ENCODE data around the gene CIAO3. TPM values are rescaled to one million over a fixed set of nuclear protein-coding genes. Genes with fewer than 3 reads are reported as not detected.
A peak's percentile ranks its signal among the peaks of the same experiment; 100 is the strongest.

CIAO3 gene
- total and polyA plus RNA-seq, 2 donors (not counting 1 experiment from before 2014, with no cell fraction given): 59.4 to 68.4 TPM

- Histone ChIP-seq H3K79me2 (ENCODE audit: control insufficient read depth, insufficient read depth, low read length) (no peaks in the 10 kb centered on the region), H3K36me3 (replicated peaks in 1 of 2; ENCODE audit: control extremely low read depth in 1 of 2, control insufficient read depth in 1 of 2, extremely low read depth in 1 of 2, insufficient read depth in 2 of 2, low read length in 1 of 2) (no peaks in the 10 kb centered on the region), H3K4me2 (replicated peaks; ENCODE audit: low read depth, low read length, poor library complexity, severe bottlenecking) (no peak overlapping the region), H4K20me1 (ENCODE audit: control insufficient read depth, insufficient read depth, low read length, poor library complexity, severe bottlenecking) (peaks cover 20% of the 10 kb centered on the region), H3K27me3 (replicated peaks in 1 of 4; ENCODE audit: control extremely low read depth in 1 of 4, control insufficient read depth in 3 of 4, insufficient read depth in 4 of 4, low read length in 3 of 4) (peaks cover 0 to 18% (median 9%) of the 10 kb centered on the region in 4 experiments), H2AFZ (ENCODE audit: insufficient read depth, low read depth, low read length, poor library complexity, severe bottlenecking) (no peak overlapping the region), H3K9ac (ENCODE audit: low read length) (no peak overlapping the region), H3K27ac (ENCODE audit: low read length in 2 of 2) (no peak overlapping the region), H3K4me3 (ENCODE audit: control extremely low read depth in 1 of 5, extremely low read depth in 1 of 5, insufficient read depth in 1 of 5, low read depth in 2 of 5, low read length in 4 of 5) (no peak overlapping the region), H3K4me1 (ENCODE audit: control insufficient read depth in 2 of 2, insufficient read depth in 2 of 2, low read length in 2 of 2) (peaks cover 28 to 39% of the 10 kb centered on the region in 2 donors), H3K9me3 (ENCODE audit: control extremely low read depth in 1 of 3, control insufficient read depth in 2 of 3, insufficient read depth in 1 of 3, low read length in 2 of 3) (peaks cover 0 to 15% (median 0%) of the 10 kb centered on the region in 3 donors)
- Mint-ChIP-seq H3K27ac (no peak overlapping the region), H3K4me3 (peak overlapping the region; percentile 42), H3K9me3 (ENCODE audit: insufficient read depth) (no peaks in the 10 kb centered on the region), H3K27me3 (no peaks in the 10 kb centered on the region), H3K4me1 (peaks cover 11% of the 10 kb centered on the region)
- DNase-seq (no peak), ATAC-seq (ENCODE audit: low read depth) (no peak)
- POLR2A ChIA-PET: interaction anchor here (0.7 to 1.3 kb wide), 3 partner anchors 9 to 192 kb away, joined by 9 to 11 read pairs (median 11); no protein-coding TSS in a partner anchor
- TF ChIP-seq, protein P1, sequence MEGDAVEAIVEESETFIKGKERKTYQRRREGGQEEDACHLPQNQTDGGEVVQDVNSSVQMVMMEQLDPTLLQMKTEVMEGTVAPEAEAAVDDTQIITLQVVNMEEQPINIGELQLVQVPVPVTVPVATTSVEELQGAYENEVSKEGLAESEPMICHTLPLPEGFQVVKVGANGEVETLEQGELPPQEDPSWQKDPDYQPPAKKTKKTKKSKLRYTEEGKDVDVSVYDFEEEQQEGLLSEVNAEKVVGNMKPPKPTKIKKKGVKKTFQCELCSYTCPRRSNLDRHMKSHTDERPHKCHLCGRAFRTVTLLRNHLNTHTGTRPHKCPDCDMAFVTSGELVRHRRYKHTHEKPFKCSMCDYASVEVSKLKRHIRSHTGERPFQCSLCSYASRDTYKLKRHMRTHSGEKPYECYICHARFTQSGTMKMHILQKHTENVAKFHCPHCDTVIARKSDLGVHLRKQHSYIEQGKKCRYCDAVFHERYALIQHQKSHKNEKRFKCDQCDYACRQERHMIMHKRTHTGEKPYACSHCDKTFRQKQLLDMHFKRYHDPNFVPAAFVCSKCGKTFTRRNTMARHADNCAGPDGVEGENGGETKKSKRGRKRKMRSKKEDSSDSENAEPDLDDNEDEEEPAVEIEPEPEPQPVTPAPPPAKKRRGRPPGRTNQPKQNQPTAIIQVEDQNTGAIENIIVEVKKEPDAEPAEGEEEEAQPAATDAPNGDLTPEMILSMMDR (IDR thresholded peaks at IDR 0.05): no peak
- TF ChIP-seq EZH2 (IDR thresholded peaks at IDR 0.05; ENCODE audit: borderline replicate concordance, insufficient read depth, low read depth, low read length, poor library complexity, severe bottlenecking): no peak
- CTCF ChIA-PET: no interaction called here
- 91% methylated on average over 5 of the region's 6 CpGs for WGBS (ENCODE audit: insufficient coverage)
- intact Hi-C loops (cut with micrococcal nuclease): loop anchor here (5.0 kb wide), 1 partner anchor 253 kb away; the partner anchor contains the start of gene LMF1
These were observed 21.9 kb downstream of the CIAO3 start for GRCh38 chr16:718922-719321.

GRCh38 chr16:718389-718788, 22.4 kb downstream of the CIAO3 start:
- Histone ChIP-seq H3K4me3 (ENCODE audit: control extremely low read depth in 1 of 5, extremely low read depth in 1 of 5, insufficient read depth in 1 of 5, low read depth in 2 of 5, low read length in 4 of 5) (no peak overlapping the region), H3K36me3 (replicated peaks in 1 of 2; ENCODE audit: control extremely low read depth in 1 of 2, control insufficient read depth in 1 of 2, extremely low read depth in 1 of 2, insufficient read depth in 2 of 2, low read length in 1 of 2) (no peaks in the 10 kb centered on the region), H2AFZ (ENCODE audit: insufficient read depth, low read depth, low read length, poor library complexity, severe bottlenecking) (no peak overlapping the region), H3K9me3 (ENCODE audit: control extremely low read depth in 1 of 3, control insufficient read depth in 2 of 3, insufficient read depth in 1 of 3, low read length in 2 of 3) (peaks cover 0 to 15% (median 0%) of the 10 kb centered on the region in 3 donors), H3K27ac (ENCODE audit: low read length in 2 of 2) (no peak overlapping the region), H4K20me1 (ENCODE audit: control insufficient read depth, insufficient read depth, low read length, poor library complexity, severe bottlenecking) (peaks cover 20% of the 10 kb centered on the region), H3K4me1 (ENCODE audit: control insufficient read depth in 2 of 2, insufficient read depth in 2 of 2, low read length in 2 of 2) (peaks cover 28 to 39% of the 10 kb centered on the region in 2 donors), H3K4me2 (replicated peaks; ENCODE audit: low read depth, low read length, poor library complexity, severe bottlenecking) (no peak overlapping the region), H3K9ac (ENCODE audit: low read length) (no peak overlapping the region), H3K79me2 (ENCODE audit: control insufficient read depth, insufficient read depth, low read length) (no peaks in the 10 kb centered on the region), H3K27me3 (replicated peaks in 1 of 4; ENCODE audit: control extremely low read depth in 1 of 4, control insufficient read depth in 3 of 4, insufficient read depth in 4 of 4, low read length in 3 of 4) (peaks cover 0 to 22% (median 10%) of the 10 kb centered on the region in 4 experiments)
- ATAC-seq (ENCODE audit: low read depth) (no peak), DNase-seq (no peak)
- TF ChIP-seq, protein P1 (IDR thresholded peaks at IDR 0.05): no peak
- TF ChIP-seq EZH2 (IDR thresholded peaks at IDR 0.05; ENCODE audit: borderline replicate concordance, insufficient read depth, low read depth, low read length, poor library complexity, severe bottlenecking): no peak
- 91% methylated on average over 7 of the region's 9 CpGs for WGBS (ENCODE audit: insufficient coverage)
- H3K9me3 Mint-ChIP-seq (ENCODE audit: insufficient read depth): no peaks in the 10 kb centered on the region
- ChIA-PET POLR2A (interaction anchor here (1.3 kb wide), 1 partner anchor 10 kb away, joined by 11 read pairs; no protein-coding TSS in a partner anchor), CTCF (interaction anchor here (1.3 kb wide), 1 partner anchor 10 kb away, joined by 3 read pairs; no protein-coding TSS in a partner anchor)
- H3K27ac Mint-ChIP-seq: no peak overlapping the region
- H3K27me3 Mint-ChIP-seq: peaks cover 3% of the 10 kb centered on the region
- intact Hi-C loops (cut with micrococcal nuclease): loop anchor here (5.0 kb wide), 1 partner anchor 254 kb away; the partner anchor contains the start of gene LMF1
- H3K4me1 Mint-ChIP-seq: peaks cover 11% of the 10 kb centered on the region
- no peak overlapping the region for H3K4me3 Mint-ChIP-seq
